IMR-90 (cell line): ENCODE data around the gene RETREG1. TPM values are rescaled to one million over a fixed set of nuclear protein-coding genes. Genes with fewer than 3 reads are reported as not detected.

Experiments used
- ATAC-seq: fragments of 200-7000 bp; cut with Tn5 transposase; 2 replicates; pipeline ENCODE4 v1.9.1; 2020; ENCODE audit warnings: low read depth, mild to moderate bottlenecking, moderate library complexity
- BruUV-seq: library from RNA; stranded (reverse); fragments of 400-500 nt; replicated peaks from 2 replicates; lab custom pipeline; 2021; lab: Mats Ljungman, UMichigan
- CTCF ChIA-PET: fragments of 300-600 bp; formaldehyde crosslinking; extraction: SDS; loops from one replicate; lab custom pipeline; 2021; ENCODE audit warnings: antibody characterized with exemption; lab: Yijun Ruan, JAX
- POLR2A ChIA-PET: fragments of 300-600 bp; sonication (Branson Sonifier 250); formaldehyde crosslinking; loops from one replicate; lab custom pipeline; 2022; ENCODE audit warnings: antibody characterized with exemption; ENCODE audit not compliant: unreplicated experiment; lab: Charles Lee
- DNase-seq: peaks from one replicate; pipeline ENCODE4 v3.0.0; 2013
- H2AFZ ChIP-seq: replicated peaks from 2 replicates; pipeline ENCODE3; 2013; ENCODE audit warnings: low read length, mild to moderate bottlenecking; ENCODE audit not compliant: poor library complexity
- H2AK5ac ChIP-seq: 2 replicates; pipeline ENCODE4 v1.6.1; 2013; ENCODE audit warnings: low read depth, low read length, inconsistent platforms
- H2AK9ac ChIP-seq: replicated peaks from 2 replicates; pipeline ENCODE3; 2013; ENCODE audit warnings: mild to moderate bottlenecking, low read depth, low read length, moderate library complexity; ENCODE audit not compliant: poor library complexity
- H2BK120ac ChIP-seq: 2 replicates; pipeline ENCODE4 v1.6.1; 2013; ENCODE audit warnings: low read depth, low read length, inconsistent platforms
- H2BK15ac ChIP-seq: 3 replicates; pipeline ENCODE4 v1.6.1; 2013; ENCODE audit warnings: low read depth, low read length, inconsistent platforms
- H2BK20ac ChIP-seq: 2 replicates; pipeline ENCODE4 v1.6.1; 2013; ENCODE audit warnings: low read depth, mild to moderate bottlenecking, inconsistent platforms, low read length, moderate library complexity
- H2BK5ac ChIP-seq: 2 replicates; pipeline ENCODE4 v1.6.1; 2013; ENCODE audit warnings: mild to moderate bottlenecking, low read depth, low read length, inconsistent platforms; ENCODE audit not compliant: poor library complexity, severe bottlenecking
- H3K14ac ChIP-seq: replicated peaks from 2 replicates; pipeline ENCODE4 v1.6.1; 2013; ENCODE audit warnings: low read depth, low read length, inconsistent platforms
- H3K18ac ChIP-seq: 2 replicates; pipeline ENCODE4 v1.6.1; 2013; ENCODE audit warnings: low read depth, low read length, control low read depth
- H3K23ac ChIP-seq: 2 replicates; pipeline ENCODE4 v1.6.1; 2013; ENCODE audit warnings: low read depth, low read length, inconsistent platforms
- H3K27ac ChIP-seq: 2 replicates; pipeline ENCODE4 v1.5.1; 2013; ENCODE audit warnings: mild to moderate bottlenecking, control low read depth, low read length; ENCODE audit not compliant: insufficient read depth
- H3K27me3 ChIP-seq: 2 replicates; pipeline ENCODE4 v1.6.1; 2013; ENCODE audit warnings: low read length; ENCODE audit not compliant: control insufficient read depth, insufficient read depth
- H3K36me3 ChIP-seq: 2 replicates; pipeline ENCODE4 v1.6.1; 2013; ENCODE audit warnings: low read length, mixed read lengths; ENCODE audit not compliant: control insufficient read depth, insufficient read depth
- H3K4ac ChIP-seq: 2 replicates; pipeline ENCODE4 v1.6.1; 2013; ENCODE audit warnings: low read depth, low read length, inconsistent platforms
- H3K4me1 ChIP-seq: 2 replicates; pipeline ENCODE4 v1.6.1; 2013; ENCODE audit warnings: low read length, mixed read lengths; ENCODE audit not compliant: control insufficient read depth, insufficient read depth
- H3K4me2 ChIP-seq: 2 replicates; pipeline ENCODE4 v1.6.1; 2013; ENCODE audit warnings: low read depth, mild to moderate bottlenecking, control low read depth, low read length, moderate library complexity
- H3K4me3 ChIP-seq: 2 replicates; pipeline ENCODE4 v1.5.1; 2013; ENCODE audit warnings: low read depth, mild to moderate bottlenecking, control low read depth, low read length, moderate library complexity; ENCODE audit not compliant: insufficient read depth
- H3K56ac ChIP-seq: 2 replicates; pipeline ENCODE4 v1.6.1; 2013; ENCODE audit warnings: low read length, inconsistent platforms; ENCODE audit not compliant: insufficient read depth; ENCODE audit errors: extremely low read depth
- H3K79me1 ChIP-seq, 2 experiments: 2 replicates each; pipeline ENCODE4 v1.6.1; 2013; ENCODE audit warnings: low read length in 2 of 2, inconsistent platforms in 1 of 2, low read depth in 1 of 2
- H3K9ac ChIP-seq: 2 replicates; pipeline ENCODE4 v1.6.1; 2013; ENCODE audit warnings: low read depth, low read length, control low read depth
- H3K9me1 ChIP-seq: 2 replicates; pipeline ENCODE4 v1.6.1; 2013; ENCODE audit warnings: low read length, inconsistent platforms; ENCODE audit not compliant: insufficient read depth
- H3K9me3 ChIP-seq: 2 replicates; pipeline ENCODE4 v1.6.1; 2013; ENCODE audit warnings: low read length; ENCODE audit not compliant: control insufficient read depth, insufficient read depth
- H4K20me1 ChIP-seq: 2 replicates; pipeline ENCODE4 v1.6.1; 2013; ENCODE audit warnings: low read length, inconsistent platforms; ENCODE audit not compliant: insufficient read depth
- H4K5ac ChIP-seq: 2 replicates; pipeline ENCODE4 v1.6.1; 2013; ENCODE audit warnings: mild to moderate bottlenecking, low read depth, low read length, control low read depth
- H4K8ac ChIP-seq, 2 experiments: 2 replicates each; pipeline ENCODE4 v1.6.1; 2013; ENCODE audit warnings: low read depth in 2 of 2, low read length in 2 of 2, control low read depth in 1 of 2, inconsistent platforms in 1 of 2
- H4K91ac ChIP-seq: 2 replicates; pipeline ENCODE4 v1.6.1; 2013; ENCODE audit warnings: low read depth, low read length, inconsistent platforms; ENCODE audit not compliant: insufficient read depth
- BHLHE40 ChIP-seq: fragments of 150-350 bp; IDR thresholded peaks from 2 replicates; pipeline ENCODE4 v1.6.1; 2016; ENCODE audit warnings: mild to moderate bottlenecking, low read depth, low read length
- CEBPB ChIP-seq: IDR thresholded peaks from 2 replicates; pipeline ENCODE4 v1.6.1; 2012; ENCODE audit warnings: low read depth, low read length, improper control_type of control experiment
- CHD1 ChIP-seq: IDR thresholded peaks from 2 replicates; pipeline ENCODE4 v1.6.1; 2012; ENCODE audit warnings: low read depth, low read length, improper control_type of control experiment
- ELK1 ChIP-seq: fragments of 150-350 bp; IDR thresholded peaks from 2 replicates; pipeline ENCODE4 v1.6.1; 2016; ENCODE audit warnings: low read depth, mild to moderate bottlenecking, low read length, moderate library complexity, borderline replicate concordance
- FOS ChIP-seq: fragments of 150-350 bp; IDR thresholded peaks from 2 replicates; pipeline ENCODE4 v1.6.1; 2016; ENCODE audit warnings: low read depth, low read length
- MAFK ChIP-seq: IDR thresholded peaks from 2 replicates; pipeline ENCODE4 v1.6.1; 2012; ENCODE audit warnings: low read depth, low read length, improper control_type of control experiment
- NFE2L2 ChIP-seq: fragments of 150-350 bp; IDR thresholded peaks from 2 replicates; pipeline ENCODE4 v1.6.1; 2016; ENCODE audit warnings: low read depth, mild to moderate bottlenecking, low read length
- POLR2A ChIP-seq: IDR thresholded peaks from 2 replicates; pipeline ENCODE4 v1.6.1; 2012; ENCODE audit warnings: mild to moderate bottlenecking, low read depth, low read length
- RAD21 ChIP-seq: IDR thresholded peaks from 2 replicates; pipeline ENCODE4 v1.6.1; 2012; ENCODE audit warnings: low read length, improper control_type of control experiment
- RFX5 ChIP-seq: IDR thresholded peaks from 2 replicates; pipeline ENCODE4 v1.8.0; 2012; ENCODE audit warnings: low read depth, mild to moderate bottlenecking, low read length, moderate library complexity
- SMC3 ChIP-seq: fragments of 150-350 bp; IDR thresholded peaks from 2 replicates; pipeline ENCODE4 v1.6.1; 2016; ENCODE audit warnings: low read depth, mild to moderate bottlenecking, antibody characterized with exemption, low read length, moderate library complexity
- USF2 ChIP-seq: fragments of 150-350 bp; IDR thresholded peaks from 2 replicates; pipeline ENCODE4 v1.6.1; 2017; ENCODE audit warnings: mild to moderate bottlenecking, antibody characterized with exemption, low read length, low read depth
- WGBS, 2 experiments: methylation state at CpG; one replicate each; pipeline versions ENCODE4 v1.1.5 to v1.1.7; 2013; ENCODE audit warnings: missing lambda C conversion rate in 2 of 2; ENCODE audit not compliant: insufficient read length in 1 of 2; ENCODE audit errors: extremely low coverage in 2 of 2; 5-methylcytosine and 5-hydroxymethylcytosine counted together
- dilution Hi-C: fragments of 300-500 bp; cut with HindIII; formaldehyde crosslinking; loops from one replicate; pipeline ENCODE4 v1.14.3; 2018; ENCODE audit warnings: low sequenced_read_pairs; ENCODE audit not compliant: unreplicated experiment
- in situ Hi-C: fragments of 300-500 bp; cut with MboI; formaldehyde crosslinking; loops from 3 replicates; pipeline ENCODE4 v1.14.3; 2019; ENCODE audit warnings: low sequenced_read_pairs, inconsistent platforms, mixed read lengths
- intact Hi-C: fragments of 100-400 bp; cut with micrococcal nuclease; formaldehyde crosslinking; loops from 2 replicates; pipeline ENCODE4 v1.10.0; 2022
- polyA plus RNA-seq, 3 experiments: library from polyadenylated mRNA; depleted of rRNA; stranded (reverse); fragments of >200 nt; gene quantifications; 2 replicates each; pipeline ENCODE4 v1.2.3, GENCODE V29; 2012; ENCODE audit warnings: low replicate concordance in 1 of 3
- total RNA-seq: library from RNA; depleted of rRNA; stranded (reverse); fragments of >200 nt; gene quantifications from 2 replicates; pipeline ENCODE4 v1.2.3, GENCODE V29; 2012

The RETREG1 gene
- total and polyA plus RNA-seq, 2 of the 4 experiments (the other 2 are of a cell fraction): not detected

GRCh38 chr5:16531063-16531648 lies 85.6 kb downstream of the RETREG1 start:
- Histone ChIP-seq H3K9me1 (no peaks in the 10 kb centered on the region), H3K79me1 (no peaks in the 10 kb centered on the region), H4K5ac (no peak overlapping the region), H3K4me1 (no peaks in the 10 kb centered on the region), H2BK15ac (no peak overlapping the region), H3K36me3 (no peaks in the 10 kb centered on the region), H3K27me3 (peaks cover 20% of the 10 kb centered on the region), H2AK9ac (no peak overlapping the region), H2BK120ac (no peak overlapping the region), H3K9ac (no peak overlapping the region), H3K4me2 (no peak overlapping the region), H2BK20ac (no peak overlapping the region), H2BK5ac (no peak overlapping the region), H4K20me1 (no peaks in the 10 kb centered on the region), H3K4ac (no peak overlapping the region), H2AK5ac (no peak overlapping the region), H3K14ac (no peak overlapping the region), H4K91ac (no peak overlapping the region), H2AFZ (no peak overlapping the region), H3K56ac (no peak overlapping the region), H3K9me3 (no peaks in the 10 kb centered on the region), H3K18ac (no peak overlapping the region), H3K27ac (no peak overlapping the region), H3K4me3 (no peak overlapping the region), H3K23ac (no peak overlapping the region), H4K8ac (no peak overlapping the region)
- TF ChIP-seq RFX5 (no peak), CHD1 (no peak), MAFK (no peak), NFE2L2 (no peak), POLR2A (no peak), SMC3 (no peak), FOS (no peak), CEBPB (no peak), ELK1 (no peak), USF2 (no peak), RAD21 (no peak), BHLHE40 (no peak)
- no TSS peak for BruUV-seq
- ChIA-PET CTCF (no interaction called here), POLR2A (no interaction called here)
- WGBS, 2 experiments: 40% methylated on average over 1 of the region's 4 CpGs; no CpG with 5 or more reads in 1 of the 2 experiments
- DNase-seq (no peak), ATAC-seq (no peak)
- dilution Hi-C loops (no loop called here), in situ Hi-C loops (no loop called here), intact Hi-C loops (no loop called here)
